Vagina (tissue), 2 donors: ENCODE data around the gene MEDAG. TPM values are rescaled to one million over a fixed set of nuclear protein-coding genes. Genes with fewer than 3 reads are reported as not detected.

Source experiments
- DNase-seq, 2 donors: peaks; one replicate each; pipeline ENCODE4 v3.0.0-alpha.2; 2017; ENCODE audit errors: extremely low spot score in 2 of 2
- H3K27ac ChIP-seq: fragments of 200-600 bp; sonication (generic); one replicate; pipeline ENCODE4 v1.5.1; 2019
- H3K27me3 ChIP-seq: fragments of 200-600 bp; sonication (generic); one replicate; pipeline ENCODE4 v1.5.1; 2019
- H3K36me3 ChIP-seq, 2 donors: fragments of 200-600 bp; sonication (generic); one replicate each; pipeline ENCODE4 v1.5.1; 2017 to 2019
- H3K4me1 ChIP-seq: fragments of 200-600 bp; sonication (generic); one replicate; pipeline ENCODE4 v1.5.1; 2019
- H3K4me3 ChIP-seq, 2 donors: fragments of 200-600 bp; sonication (generic); 1 replicate in 1 of 2; 2 replicates in 1 of 2; pipeline ENCODE4 v1.5.1; 2016 to 2019
- H3K9me3 ChIP-seq: fragments of 200-600 bp; sonication (generic); one replicate; pipeline ENCODE4 v1.5.1; 2019
- POLR2A ChIP-seq, 2 donors: fragments of 450-650 bp; IDR thresholded peaks; one replicate each; pipeline ENCODE4 v1.6.1; 2017; ENCODE audit warnings: antibody characterized with exemption in 2 of 2, mild to moderate bottlenecking in 2 of 2, moderate library complexity in 2 of 2
- POLR2AphosphoS5 ChIP-seq, 2 donors: sonication (generic); formaldehyde crosslinking; IDR thresholded peaks; one replicate each; pipeline ENCODE4 v1.9.0; 2017; ENCODE audit warnings: antibody characterized with exemption in 2 of 2, mild to moderate bottlenecking in 2 of 2, low read depth in 1 of 2; ENCODE audit not compliant: insufficient read depth in 1 of 2
- intact Hi-C: fragments of 100-400 bp; cut with DNase I; formaldehyde crosslinking; loops from one replicate; pipeline ENCODE4 v1.15.1; 2023
- total RNA-seq: library from RNA; depleted of rRNA; stranded (reverse); fragments of >200 nt; gene quantifications from one replicate; pipeline ENCODE4 v1.2.3, GENCODE V29; 2016
- TF ChIP-seq, protein P1 (sequence below), 3 experiments: fragments of 450-650 bp in 2 of 3; fragments of 200-600 bp in 1 of 3; sonication (generic) in 1 of 3; IDR thresholded peaks; one replicate each; pipeline ENCODE4 v1.5.1; 2017 to 2019; ENCODE audit warnings: antibody characterized with exemption in 3 of 3, mild to moderate bottlenecking in 2 of 3, moderate library complexity in 2 of 3

Gene MEDAG
- total RNA-seq, 1 donor from 2014 or later: 46.4 TPM

DNA sequence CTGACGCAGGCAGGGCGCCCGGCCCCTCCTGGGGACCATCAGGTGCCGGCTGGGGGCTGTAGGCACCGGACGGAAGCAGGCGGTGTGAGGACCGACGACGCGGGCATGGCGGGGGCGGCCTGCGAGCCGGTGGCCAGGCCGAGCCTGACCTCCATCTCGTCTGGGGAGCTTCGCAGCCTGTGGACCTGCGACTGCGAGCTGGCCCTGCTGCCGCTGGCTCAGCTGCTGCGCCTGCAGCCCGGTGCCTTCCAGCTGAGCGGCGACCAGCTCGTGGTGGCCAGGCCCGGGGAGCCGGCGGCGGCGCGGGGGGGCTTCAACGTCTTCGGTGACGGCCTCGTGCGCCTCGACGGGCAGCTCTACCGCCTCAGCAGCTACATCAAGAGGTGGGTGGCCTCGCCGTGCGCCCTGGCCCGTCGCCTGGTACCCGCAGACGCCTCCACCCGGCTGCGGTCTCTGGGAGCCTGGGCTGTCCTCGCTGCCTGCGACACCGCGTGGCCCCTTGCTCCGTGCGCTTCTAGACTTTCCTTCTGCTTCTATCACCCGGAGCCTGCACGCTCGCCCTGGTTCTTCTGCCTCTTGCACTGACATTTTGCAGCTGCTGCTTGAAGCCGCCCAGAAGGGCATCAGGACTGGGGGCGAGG is 460 bp downstream of the MEDAG start:
- Histone ChIP-seq H3K27ac (peak overlapping the region; percentile 91), H3K27me3 (no peaks in the 10 kb centered on the region), H3K9me3 (no peaks in the 10 kb centered on the region), H3K36me3 (no peaks in the 10 kb centered on the region), H3K4me3 (peak overlapping the region; percentile 50 to 53), H3K4me1 (peaks cover 52% of the 10 kb centered on the region)
- DNase-seq: no peak
- intact Hi-C loops: loop anchor here (10.0 kb wide), 1 partner anchor 138 kb away; no protein-coding TSS in a partner anchor
- TF ChIP-seq, protein P1, sequence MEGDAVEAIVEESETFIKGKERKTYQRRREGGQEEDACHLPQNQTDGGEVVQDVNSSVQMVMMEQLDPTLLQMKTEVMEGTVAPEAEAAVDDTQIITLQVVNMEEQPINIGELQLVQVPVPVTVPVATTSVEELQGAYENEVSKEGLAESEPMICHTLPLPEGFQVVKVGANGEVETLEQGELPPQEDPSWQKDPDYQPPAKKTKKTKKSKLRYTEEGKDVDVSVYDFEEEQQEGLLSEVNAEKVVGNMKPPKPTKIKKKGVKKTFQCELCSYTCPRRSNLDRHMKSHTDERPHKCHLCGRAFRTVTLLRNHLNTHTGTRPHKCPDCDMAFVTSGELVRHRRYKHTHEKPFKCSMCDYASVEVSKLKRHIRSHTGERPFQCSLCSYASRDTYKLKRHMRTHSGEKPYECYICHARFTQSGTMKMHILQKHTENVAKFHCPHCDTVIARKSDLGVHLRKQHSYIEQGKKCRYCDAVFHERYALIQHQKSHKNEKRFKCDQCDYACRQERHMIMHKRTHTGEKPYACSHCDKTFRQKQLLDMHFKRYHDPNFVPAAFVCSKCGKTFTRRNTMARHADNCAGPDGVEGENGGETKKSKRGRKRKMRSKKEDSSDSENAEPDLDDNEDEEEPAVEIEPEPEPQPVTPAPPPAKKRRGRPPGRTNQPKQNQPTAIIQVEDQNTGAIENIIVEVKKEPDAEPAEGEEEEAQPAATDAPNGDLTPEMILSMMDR (IDR thresholded peaks at IDR 0.05): no peak
- TF ChIP-seq POLR2AphosphoS5 (IDR thresholded peaks at IDR 0.05; ENCODE audit: insufficient read depth in 1 of 2, low read depth in 1 of 2): peak in 1 of 2 donors; percentile 25
- no peak for TF ChIP-seq POLR2A (IDR thresholded peaks at IDR 0.05)

DNA sequence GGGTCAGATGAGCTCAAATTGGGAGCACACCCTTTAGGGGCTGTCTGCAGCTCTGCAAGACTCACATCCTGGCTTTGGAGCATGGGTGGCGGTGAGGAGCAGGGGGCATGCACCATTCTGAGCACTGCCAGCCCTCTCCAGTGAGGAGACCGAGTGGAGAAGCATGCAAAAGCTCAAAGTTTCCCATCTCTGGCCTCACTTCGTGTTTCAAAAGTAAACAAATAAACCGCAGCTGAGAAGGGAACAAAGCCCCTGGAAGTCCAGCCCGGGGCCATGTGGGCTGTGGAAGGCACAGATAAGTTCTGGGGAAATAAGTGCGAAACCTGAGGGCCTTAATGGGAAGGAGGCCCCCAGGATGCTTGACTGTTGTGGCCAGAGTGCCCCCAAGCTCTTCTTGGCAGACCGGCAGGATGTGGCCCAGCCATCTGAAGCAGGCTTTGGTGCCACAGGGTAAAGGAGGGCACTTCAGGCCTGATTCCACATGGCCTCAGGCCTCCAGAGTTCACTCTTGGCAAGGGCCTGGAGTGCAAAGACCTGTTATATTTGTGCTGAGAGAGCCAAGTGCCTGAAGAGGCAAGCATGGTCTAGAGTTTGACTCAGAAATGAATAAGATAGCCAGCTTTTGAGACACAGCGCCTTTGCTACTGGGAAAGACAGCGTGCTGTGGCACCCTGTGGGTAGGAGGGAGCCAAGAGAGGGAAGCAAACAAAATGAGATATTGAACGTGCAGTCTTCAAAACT is 1.2 kb downstream of the MEDAG start:
- peak in 1 of 2 donors; percentile 9 for TF ChIP-seq POLR2AphosphoS5 (IDR thresholded peaks at IDR 0.05; ENCODE audit: insufficient read depth in 1 of 2, low read depth in 1 of 2)
- TF ChIP-seq, protein P1 (IDR thresholded peaks at IDR 0.05): no peak
- TF ChIP-seq POLR2A (IDR thresholded peaks at IDR 0.05): no peak
- H3K4me1 ChIP-seq: peaks cover 52% of the 10 kb centered on the region
- peak overlapping the region; percentile 91 for H3K27ac ChIP-seq
- no peak for DNase-seq
- no peaks in the 10 kb centered on the region for H3K27me3 ChIP-seq
- intact Hi-C loops: loop anchor here (10.0 kb wide), 1 partner anchor 138 kb away; no protein-coding TSS in a partner anchor
- H3K9me3 ChIP-seq: no peaks in the 10 kb centered on the region
- no peaks in the 10 kb centered on the region for H3K36me3 ChIP-seq
- H3K4me3 ChIP-seq: peak overlapping the region; percentile 50 to 53

DNA sequence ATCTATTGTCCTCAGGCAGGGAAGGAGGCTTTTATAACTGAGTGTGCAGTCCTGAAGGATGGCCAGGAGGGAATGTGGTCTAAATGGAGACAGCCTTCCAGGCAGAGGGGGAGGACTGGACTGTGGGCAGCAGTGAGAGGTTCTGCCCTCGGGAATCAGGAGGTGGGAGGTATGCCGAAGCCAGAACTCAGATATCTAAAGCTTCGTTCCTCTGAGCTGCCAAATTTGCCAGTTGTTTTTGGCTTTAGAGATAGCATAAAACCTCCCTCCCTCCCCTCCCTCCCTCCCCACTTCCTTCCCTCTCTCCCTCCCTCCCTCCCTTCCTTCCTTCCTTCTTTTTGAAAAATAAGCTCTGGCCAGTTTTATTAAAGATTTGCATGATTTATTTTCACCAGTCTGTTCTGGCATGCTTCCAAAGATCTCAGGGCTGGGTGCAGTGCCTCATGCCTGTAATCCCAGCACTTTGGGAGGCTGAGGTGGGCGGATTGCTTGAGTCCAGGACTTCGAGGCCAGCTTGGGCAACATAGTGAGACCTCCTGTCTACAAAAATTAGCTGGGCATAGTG is 2.4 kb downstream of the MEDAG start:
- H3K27me3 ChIP-seq: no peaks in the 10 kb centered on the region
- peaks cover 52% of the 10 kb centered on the region for H3K4me1 ChIP-seq
- H3K4me3 ChIP-seq: peak overlapping the region; percentile 2 to 50
- TF ChIP-seq, protein P1 (IDR thresholded peaks at IDR 0.05): no peak
- TF ChIP-seq POLR2AphosphoS5 (IDR thresholded peaks at IDR 0.05; ENCODE audit: insufficient read depth in 1 of 2, low read depth in 1 of 2) (no peak), POLR2A (IDR thresholded peaks at IDR 0.05) (no peak)
- intact Hi-C loops: loop anchor here (10.0 kb wide), 1 partner anchor 136 kb away; no protein-coding TSS in a partner anchor
- H3K9me3 ChIP-seq: no peaks in the 10 kb centered on the region
- H3K27ac ChIP-seq: peak overlapping the region; percentile 91
- H3K36me3 ChIP-seq: no peaks in the 10 kb centered on the region
- DNase-seq: no peak

DNA sequence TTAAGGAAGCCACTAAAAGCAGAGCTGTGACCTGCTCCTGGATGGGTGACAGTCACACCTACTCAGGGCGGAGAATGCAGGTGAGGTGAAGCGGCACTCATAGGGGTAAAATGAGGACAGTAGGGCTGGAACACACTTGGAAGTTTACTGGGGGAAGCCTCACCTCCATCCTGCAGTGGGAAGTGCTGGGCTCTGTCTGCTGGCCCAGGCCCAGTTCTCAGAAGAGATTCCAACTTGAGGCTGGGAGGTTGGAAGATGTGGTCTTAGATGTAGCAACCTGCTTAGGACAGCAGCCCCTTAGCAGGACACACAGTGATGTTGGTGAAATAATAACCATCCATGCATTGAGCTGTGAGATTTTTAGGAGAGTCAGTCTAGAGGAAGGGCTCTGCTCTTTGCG is 4.6 kb downstream of the MEDAG start:
- Histone ChIP-seq H3K36me3 (no peaks in the 10 kb centered on the region), H3K4me3 (no peak overlapping the region), H3K27ac (no peak overlapping the region), H3K4me1 (peaks cover 55% of the 10 kb centered on the region), H3K27me3 (no peaks in the 10 kb centered on the region), H3K9me3 (no peaks in the 10 kb centered on the region)
- intact Hi-C loops: no loop called here
- no peak for DNase-seq
- no peak for TF ChIP-seq POLR2AphosphoS5 (IDR thresholded peaks at IDR 0.05; ENCODE audit: insufficient read depth in 1 of 2, low read depth in 1 of 2)
- TF ChIP-seq, protein P1 (IDR thresholded peaks at IDR 0.05): no peak
- no peak for TF ChIP-seq POLR2A (IDR thresholded peaks at IDR 0.05)
